ENCODE measurements around the gene KDM2B. TPM values are rescaled to one million over a fixed set of nuclear protein-coding genes. Genes with fewer than 3 reads are reported as not detected.

KDM2B gene
- total RNA-seq, 1 donor, result 32.6 TPM

DNA sequence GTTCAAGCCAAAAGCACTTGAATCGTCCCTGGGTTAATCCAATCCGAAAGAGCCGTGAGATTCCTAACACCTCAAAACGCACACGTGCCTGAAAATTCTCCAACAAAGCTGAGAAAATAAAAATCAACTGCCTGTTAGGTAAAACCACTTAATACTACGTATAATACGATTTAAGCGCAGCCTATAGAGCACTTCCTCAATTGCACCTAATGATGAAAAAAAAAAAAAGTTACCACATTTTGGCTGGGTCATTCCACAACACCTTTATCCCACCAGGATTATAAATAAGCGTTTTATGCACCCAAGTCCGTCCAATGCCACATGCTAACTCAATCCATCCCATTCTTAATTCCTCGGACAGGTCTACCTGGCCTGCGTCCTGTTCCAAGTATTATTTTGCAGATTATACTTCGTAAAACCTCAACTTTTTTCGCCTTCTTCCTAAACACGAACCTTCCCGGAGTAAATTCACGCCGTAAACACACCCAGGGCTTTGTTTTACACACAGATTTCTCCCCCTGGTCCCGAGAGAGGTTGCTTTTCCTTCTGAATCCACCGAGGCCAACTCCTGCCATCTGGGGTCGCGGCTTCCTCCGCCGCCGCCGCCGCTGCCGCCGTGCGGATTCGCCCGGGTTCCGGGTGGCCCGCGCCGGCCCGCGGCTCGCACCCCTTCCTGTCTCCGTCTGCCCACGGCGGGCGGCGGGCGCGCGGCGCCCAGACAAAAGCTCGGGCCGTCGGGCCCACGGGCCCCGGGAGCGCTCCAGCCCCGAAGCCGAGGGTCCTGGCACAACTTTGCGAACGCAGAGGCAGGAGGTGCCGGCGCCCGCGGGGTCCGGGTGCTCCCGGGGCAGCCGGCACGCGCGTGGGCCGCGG lies 114.7 kb downstream of the KDM2B start:
- Histone ChIP-seq H3K4me3 (ENCODE audit: insufficient read depth, low read length) (peak overlapping the region; percentile 80), H3K4me1 (ENCODE audit: insufficient read depth, low read length) (peaks cover 8% of the 10 kb centered on the region), H3K79me2 (ENCODE audit: insufficient read depth, low read length) (peaks cover 39% of the 10 kb centered on the region), H3K9me3 (ENCODE audit: low read depth, low read length) (no peaks in the 10 kb centered on the region), H3K4me2 (ENCODE audit: insufficient read depth, low read length) (peak overlapping the region; percentile 97), H3K27me3 (ENCODE audit: insufficient read depth, low read length) (no peaks in the 10 kb centered on the region), H4K20me1 (ENCODE audit: insufficient read depth, low read length) (peaks cover 17% of the 10 kb centered on the region), H2AFZ (ENCODE audit: low read length) (peak overlapping the region; percentile 77), H3K27ac (ENCODE audit: low read depth, low read length) (peak overlapping the region; percentile 45), H3K36me3 (ENCODE audit: insufficient read depth, low read length) (no peaks in the 10 kb centered on the region)
- TF ChIP-seq, protein P1, sequence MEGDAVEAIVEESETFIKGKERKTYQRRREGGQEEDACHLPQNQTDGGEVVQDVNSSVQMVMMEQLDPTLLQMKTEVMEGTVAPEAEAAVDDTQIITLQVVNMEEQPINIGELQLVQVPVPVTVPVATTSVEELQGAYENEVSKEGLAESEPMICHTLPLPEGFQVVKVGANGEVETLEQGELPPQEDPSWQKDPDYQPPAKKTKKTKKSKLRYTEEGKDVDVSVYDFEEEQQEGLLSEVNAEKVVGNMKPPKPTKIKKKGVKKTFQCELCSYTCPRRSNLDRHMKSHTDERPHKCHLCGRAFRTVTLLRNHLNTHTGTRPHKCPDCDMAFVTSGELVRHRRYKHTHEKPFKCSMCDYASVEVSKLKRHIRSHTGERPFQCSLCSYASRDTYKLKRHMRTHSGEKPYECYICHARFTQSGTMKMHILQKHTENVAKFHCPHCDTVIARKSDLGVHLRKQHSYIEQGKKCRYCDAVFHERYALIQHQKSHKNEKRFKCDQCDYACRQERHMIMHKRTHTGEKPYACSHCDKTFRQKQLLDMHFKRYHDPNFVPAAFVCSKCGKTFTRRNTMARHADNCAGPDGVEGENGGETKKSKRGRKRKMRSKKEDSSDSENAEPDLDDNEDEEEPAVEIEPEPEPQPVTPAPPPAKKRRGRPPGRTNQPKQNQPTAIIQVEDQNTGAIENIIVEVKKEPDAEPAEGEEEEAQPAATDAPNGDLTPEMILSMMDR (IDR thresholded peaks at IDR 0.05; ENCODE audit: extremely low read depth, low read depth, low read length), result no peak
- DNase-seq (ENCODE audit: insufficient read length, low spot score, missing footprints), result peak; percentile 87

GRCh38 chr12:121464331-121464730 lies 116.5 kb downstream of the KDM2B start:
- peaks cover 30% of the 10 kb centered on the region for H4K20me1 ChIP-seq (ENCODE audit: insufficient read depth, low read length)
- H3K36me3 ChIP-seq (ENCODE audit: insufficient read depth, low read length), result no peaks in the 10 kb centered on the region
- TF ChIP-seq, protein P1 (IDR thresholded peaks at IDR 0.05; ENCODE audit: extremely low read depth, low read depth, low read length), result no peak
- H3K79me2 ChIP-seq (ENCODE audit: insufficient read depth, low read length), result peaks cover 48% of the 10 kb centered on the region
- H3K27me3 ChIP-seq (ENCODE audit: insufficient read depth, low read length), result no peaks in the 10 kb centered on the region
- no peak overlapping the region for H3K27ac ChIP-seq (ENCODE audit: low read depth, low read length)
- H3K9me3 ChIP-seq (ENCODE audit: low read depth, low read length), result no peaks in the 10 kb centered on the region
- no peak overlapping the region for H2AFZ ChIP-seq (ENCODE audit: low read length)
- no peak overlapping the region for H3K4me3 ChIP-seq (ENCODE audit: insufficient read depth, low read length)
- H3K4me1 ChIP-seq (ENCODE audit: insufficient read depth, low read length), result peaks cover 8% of the 10 kb centered on the region
- no peak overlapping the region for H3K4me2 ChIP-seq (ENCODE audit: insufficient read depth, low read length)
- peak; percentile 11 for DNase-seq (ENCODE audit: insufficient read length, low spot score, missing footprints)

GRCh38 chr12:121461048-121461447 lies 119.8 kb downstream of the KDM2B start:
- H3K4me1 ChIP-seq (ENCODE audit: insufficient read depth, low read length), result peaks cover 5% of the 10 kb centered on the region
- H3K36me3 ChIP-seq (ENCODE audit: insufficient read depth, low read length), result no peaks in the 10 kb centered on the region
- no peak overlapping the region for H3K27ac ChIP-seq (ENCODE audit: low read depth, low read length)
- peaks cover 76% of the 10 kb centered on the region for H3K79me2 ChIP-seq (ENCODE audit: insufficient read depth, low read length)
- peak; percentile 3 for DNase-seq (ENCODE audit: insufficient read length, low spot score, missing footprints)
- peaks cover 37% of the 10 kb centered on the region for H4K20me1 ChIP-seq (ENCODE audit: insufficient read depth, low read length)
- H3K27me3 ChIP-seq (ENCODE audit: insufficient read depth, low read length), result no peaks in the 10 kb centered on the region
- H3K9me3 ChIP-seq (ENCODE audit: low read depth, low read length), result no peaks in the 10 kb centered on the region
- H2AFZ ChIP-seq (ENCODE audit: low read length), result no peak overlapping the region
- TF ChIP-seq, protein P1 (IDR thresholded peaks at IDR 0.05; ENCODE audit: extremely low read depth, low read depth, low read length), result no peak
- H3K4me2 ChIP-seq (ENCODE audit: insufficient read depth, low read length), result no peak overlapping the region
- H3K4me3 ChIP-seq (ENCODE audit: insufficient read depth, low read length), result no peak overlapping the region

- H3K4me1 ChIP-seq (ENCODE audit: insufficient read depth, low read length), result no peaks in the 10 kb centered on the region
- DNase-seq (ENCODE audit: insufficient read length, low spot score, missing footprints), result peak; percentile 35
- TF ChIP-seq, protein P1 (IDR thresholded peaks at IDR 0.05; ENCODE audit: extremely low read depth, low read depth, low read length), result no peak
- H3K9me3 ChIP-seq (ENCODE audit: low read depth, low read length), result no peaks in the 10 kb centered on the region
- H3K36me3 ChIP-seq (ENCODE audit: insufficient read depth, low read length), result no peaks in the 10 kb centered on the region
- H3K27ac ChIP-seq (ENCODE audit: low read depth, low read length), result no peak overlapping the region
- H3K4me3 ChIP-seq (ENCODE audit: insufficient read depth, low read length), result no peak overlapping the region
- H4K20me1 ChIP-seq (ENCODE audit: insufficient read depth, low read length), result peaks cover 24% of the 10 kb centered on the region
- H3K79me2 ChIP-seq (ENCODE audit: insufficient read depth, low read length), result peaks cover 78% of the 10 kb centered on the region
- no peaks in the 10 kb centered on the region for H3K27me3 ChIP-seq (ENCODE audit: insufficient read depth, low read length)
- H2AFZ ChIP-seq (ENCODE audit: low read length), result no peak overlapping the region
- H3K4me2 ChIP-seq (ENCODE audit: insufficient read depth, low read length), result no peak overlapping the region
Measured at GRCh38 chr12:121456551-121456950, 124.3 kb downstream of the KDM2B start.

Data from osteoblast (primary cell).